Cortex of kidney (tissue), 1 donor: ENCODE measurements around the gene LIPG.

Experiments used
- DNase-seq: peaks from one replicate; lab custom pipeline; 2025; lab: John Stamatoyannopoulos, UW

LIPG gene

DNA sequence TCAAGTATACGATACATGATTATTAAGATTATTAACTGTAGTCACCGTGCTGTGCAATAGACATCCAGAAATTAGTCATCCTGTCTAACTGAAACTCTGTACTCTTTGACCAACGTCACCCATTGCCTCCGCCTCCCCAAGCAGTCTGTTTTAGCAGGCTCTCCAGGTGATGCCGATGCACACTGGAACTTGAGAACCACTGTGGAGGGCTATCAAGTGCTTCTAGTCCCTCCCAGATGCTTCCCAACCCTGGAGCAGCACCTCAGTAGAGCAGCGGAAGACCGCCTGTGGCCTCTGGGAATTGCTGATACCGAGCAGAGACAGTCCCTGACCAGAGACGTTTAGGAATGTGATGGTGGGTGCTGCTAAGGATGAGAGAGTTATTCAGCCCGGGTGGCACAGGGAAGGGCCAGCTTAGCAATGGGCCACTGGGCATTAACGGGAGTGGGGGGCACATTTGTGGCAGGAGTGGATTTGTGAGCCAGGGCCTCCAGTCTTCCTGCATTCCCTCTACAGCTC, 50.7 kb downstream of the LIPG start:
- DNase-seq, result no peak

DNA sequence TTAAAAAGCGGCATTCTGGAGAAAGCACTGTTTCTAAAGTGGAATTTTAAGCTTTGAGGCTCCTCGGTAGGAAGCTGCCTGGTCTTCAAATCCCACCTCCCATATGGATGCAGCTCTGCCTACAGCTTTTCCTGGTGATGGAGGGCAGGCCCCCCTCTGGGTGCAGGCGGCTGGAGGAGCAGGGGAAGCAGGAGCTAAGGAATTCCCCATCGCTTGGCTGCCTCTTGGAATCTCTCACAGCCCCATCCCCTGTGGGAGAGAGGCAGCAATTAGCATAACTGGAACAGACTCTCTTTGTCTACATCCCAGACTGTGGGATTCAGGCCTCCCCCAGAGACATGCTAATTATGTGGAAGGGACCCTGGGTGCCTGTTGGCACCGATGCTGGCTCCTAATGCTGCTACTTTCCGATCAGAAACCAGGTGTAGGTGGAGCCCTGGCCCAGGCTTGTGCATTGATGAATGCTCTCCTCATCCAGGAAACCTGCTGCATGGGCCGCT, 51.3 kb downstream of the LIPG start:
- DNase-seq, result no peak

DNA sequence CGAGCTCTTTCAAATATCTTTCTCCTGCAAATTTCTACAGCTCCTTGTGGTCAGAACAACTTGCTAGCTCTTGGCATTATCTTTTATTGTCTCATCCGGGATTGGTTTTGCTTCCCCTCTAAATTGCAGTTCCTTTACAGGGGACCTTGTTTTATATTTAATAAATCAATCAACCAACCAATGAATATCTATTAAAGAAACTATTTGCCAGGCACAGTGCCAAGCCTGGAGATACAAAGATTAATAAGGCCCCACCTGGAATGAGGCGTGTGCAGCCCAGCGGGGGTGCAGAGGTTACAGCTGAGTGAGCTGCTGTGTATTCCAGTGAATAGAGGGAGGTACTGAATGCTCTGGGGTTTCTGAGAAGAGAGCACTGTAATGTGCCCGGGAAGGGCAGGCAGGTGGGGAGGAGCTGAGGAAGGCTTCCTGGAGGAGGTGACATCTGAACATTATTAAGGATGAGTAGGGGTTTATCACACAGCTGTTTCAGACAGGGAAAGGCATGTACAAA, 51.8 kb downstream of the LIPG start:
- DNase-seq, result no peak

DNA sequence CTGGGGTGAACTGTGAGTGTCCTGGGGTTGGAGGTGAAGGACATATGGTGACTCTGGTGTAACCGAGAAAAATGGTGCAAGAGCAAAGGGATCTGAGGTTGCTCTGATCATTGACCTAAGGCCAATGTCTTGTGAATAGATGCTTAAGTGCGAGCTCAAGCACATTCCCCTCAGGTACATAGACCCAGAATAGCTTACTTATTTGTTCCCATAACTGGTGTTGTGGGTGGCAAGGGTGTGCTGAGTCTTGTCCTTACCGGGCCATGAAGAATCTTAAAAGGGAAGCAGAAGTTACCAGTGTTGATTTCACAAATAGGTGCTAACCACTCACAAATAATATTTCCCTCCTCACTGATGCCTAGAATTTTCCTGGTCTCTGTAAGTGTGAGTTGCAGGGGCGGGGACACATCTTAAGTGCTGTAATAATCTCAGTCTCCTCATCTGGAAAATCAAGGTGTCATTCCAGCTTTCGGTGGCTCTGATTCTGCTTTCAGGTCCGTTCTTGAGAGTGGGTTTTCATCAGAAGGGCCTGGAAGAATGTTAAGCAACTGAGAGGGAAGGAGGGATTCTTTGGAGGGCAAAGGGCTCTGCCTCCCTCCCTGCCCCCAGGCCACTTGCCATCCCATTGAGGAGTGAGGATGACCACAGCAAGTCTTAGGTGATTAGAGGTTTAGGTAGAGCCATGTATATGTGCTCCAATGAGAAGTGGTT, 54.9 kb downstream of the LIPG start:
- no peak for DNase-seq

DNA sequence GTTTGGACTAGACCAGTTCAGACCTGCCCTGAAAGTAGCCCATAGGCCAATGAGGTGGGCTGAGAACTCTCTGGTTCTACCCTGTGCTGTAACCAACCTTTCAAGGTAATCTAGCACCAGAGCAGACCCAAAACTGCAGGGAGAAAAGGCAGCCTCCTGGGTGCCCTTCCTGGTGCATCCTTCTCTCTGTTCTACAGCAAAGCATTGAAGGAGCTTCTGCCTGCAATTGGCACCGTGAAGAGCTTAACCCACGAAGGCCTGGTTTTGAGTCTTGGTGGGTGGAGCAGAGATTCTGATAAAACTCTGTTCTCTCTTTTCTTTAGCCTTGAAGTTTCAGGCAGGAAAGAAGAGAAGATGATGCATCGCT, 55.5 kb downstream of the LIPG start:
- no peak for DNase-seq

DNA sequence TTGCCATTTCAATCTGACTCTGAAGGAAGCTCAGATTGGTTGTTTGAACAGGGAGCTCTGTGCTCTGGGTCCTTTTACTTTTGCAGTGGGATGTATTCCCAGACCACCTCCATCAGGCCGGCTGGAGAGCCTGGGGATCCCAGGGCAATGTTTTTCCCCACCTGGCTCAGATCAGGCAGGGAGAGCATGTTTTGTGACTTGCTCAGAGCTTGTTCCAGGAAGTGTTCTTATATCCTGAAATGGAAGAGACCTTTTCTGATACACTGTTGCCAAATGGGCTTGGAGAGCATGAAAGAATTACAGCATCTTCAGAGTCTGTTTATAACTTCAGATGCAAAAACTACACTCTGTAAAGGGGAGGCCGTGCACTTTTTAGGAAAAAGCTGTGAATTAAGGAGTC, 56.0 kb downstream of the LIPG start:
- DNase-seq, result no peak

DNA sequence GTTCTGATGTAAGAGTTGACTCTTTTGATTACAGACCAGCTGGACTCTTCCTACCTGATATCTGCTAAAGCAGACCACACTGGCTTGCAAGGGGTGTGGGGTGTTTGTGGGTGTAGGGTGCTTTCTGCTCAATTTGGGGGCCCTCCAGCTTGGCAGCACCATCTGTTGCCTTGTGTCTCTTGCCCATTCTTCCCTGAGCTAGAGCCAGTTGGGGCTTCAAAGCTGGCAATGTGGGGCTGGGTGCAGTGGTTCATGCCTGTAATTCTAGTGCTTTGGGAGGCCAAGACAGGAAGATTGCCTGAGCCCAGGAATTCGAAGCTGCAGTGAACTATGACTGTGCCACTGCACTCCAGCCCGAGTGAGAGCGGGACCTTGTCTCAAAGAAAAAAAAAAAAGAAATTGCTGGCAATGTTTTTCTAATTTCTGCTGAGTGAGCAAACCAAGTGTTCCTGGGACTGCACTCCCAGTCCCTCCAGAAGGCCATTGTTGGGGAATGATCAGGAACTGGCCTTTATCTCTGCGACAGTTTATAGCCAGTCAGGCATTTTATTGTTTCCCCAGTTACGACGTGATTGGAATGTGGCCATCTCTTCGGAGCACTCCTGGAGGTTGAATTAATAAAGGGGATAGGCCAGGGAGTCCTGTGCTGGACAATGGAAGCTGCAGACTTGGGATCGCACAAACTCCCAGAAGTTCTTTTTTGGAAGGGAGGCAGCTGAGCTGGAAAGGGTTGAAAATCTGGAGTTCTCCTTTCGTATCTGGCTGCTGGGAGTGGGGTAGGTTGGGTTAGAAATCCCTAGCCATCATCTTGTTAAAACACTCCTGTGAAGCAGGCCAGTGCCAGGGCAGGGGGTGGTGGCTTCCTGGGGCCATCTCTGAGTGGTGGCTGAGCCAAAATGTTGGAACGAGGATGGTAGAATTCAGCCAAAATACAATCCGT, 57.2 kb downstream of the LIPG start:
- no peak for DNase-seq

DNA sequence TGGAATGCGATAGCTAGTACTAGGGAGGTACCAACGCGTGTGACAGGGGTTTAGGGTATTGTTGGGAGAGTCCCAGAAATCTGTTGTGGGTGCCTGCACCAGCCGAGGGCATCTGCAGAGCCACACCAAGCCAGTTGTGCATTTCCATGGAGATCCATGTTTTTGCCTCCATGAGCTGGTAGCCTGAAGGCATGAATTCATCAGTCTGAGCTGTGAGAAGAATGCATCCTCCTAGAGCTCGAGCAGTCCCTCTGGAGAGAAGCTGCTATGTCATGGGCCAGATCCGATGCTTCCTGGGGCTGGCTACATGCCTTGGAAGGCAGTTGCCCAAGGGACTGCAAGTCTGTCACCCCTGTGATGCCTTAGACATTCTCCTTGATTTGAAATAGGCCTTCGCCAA, 57.9 kb downstream of the LIPG start:
- DNase-seq, result no peak

DNA sequence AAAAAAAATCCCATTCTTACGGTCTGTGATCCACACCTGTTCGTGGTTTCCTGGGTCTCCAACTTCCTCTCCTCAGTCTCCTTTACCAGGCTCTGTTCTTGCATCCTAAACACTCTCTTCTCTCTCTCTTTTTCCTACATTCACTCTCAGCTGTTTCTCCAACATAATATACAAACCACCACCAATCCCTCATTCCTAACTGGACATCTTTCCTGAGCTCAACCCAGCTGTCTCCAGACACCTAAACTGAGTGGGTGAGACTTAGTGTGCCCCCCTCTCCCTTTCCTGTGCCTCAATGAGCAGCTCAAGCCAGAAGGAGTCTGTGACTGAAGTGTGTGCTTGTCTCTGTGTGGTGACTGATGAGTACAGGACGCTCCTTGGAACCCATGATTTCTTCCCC, 59.4 kb downstream of the LIPG start:
- DNase-seq, result no peak

DNA sequence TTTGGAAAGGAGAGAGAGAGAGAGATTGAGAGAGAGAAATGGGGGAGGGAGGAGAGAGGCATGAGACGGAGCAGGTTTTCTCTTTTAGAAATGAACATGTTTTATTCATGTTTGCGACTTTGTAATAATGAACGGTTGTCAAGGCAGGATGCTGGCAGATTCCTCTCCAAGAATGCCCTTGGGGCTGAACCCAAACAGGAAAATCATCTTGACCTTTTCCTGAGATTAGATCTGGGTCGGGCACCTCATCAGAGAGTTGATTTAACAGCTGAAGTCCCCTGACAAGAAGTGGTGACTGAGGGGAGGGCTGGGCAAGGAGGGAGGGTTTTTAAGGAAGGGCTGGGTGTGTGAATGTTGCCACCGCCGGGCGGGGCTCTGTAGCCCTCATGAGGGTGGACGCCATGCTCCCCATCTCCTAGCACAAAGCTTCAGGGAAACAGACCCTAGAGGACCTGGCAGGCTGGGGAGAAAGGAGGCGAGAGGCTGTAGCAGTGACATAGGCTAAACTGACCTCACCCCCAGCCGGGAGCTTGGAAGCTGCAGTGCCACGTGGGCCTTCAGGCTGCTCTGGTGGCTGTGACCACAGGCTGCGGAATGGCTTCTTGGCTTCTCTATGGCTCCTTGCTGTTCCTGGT, 60.0 kb downstream of the LIPG start:
- DNase-seq, result no peak

DNA sequence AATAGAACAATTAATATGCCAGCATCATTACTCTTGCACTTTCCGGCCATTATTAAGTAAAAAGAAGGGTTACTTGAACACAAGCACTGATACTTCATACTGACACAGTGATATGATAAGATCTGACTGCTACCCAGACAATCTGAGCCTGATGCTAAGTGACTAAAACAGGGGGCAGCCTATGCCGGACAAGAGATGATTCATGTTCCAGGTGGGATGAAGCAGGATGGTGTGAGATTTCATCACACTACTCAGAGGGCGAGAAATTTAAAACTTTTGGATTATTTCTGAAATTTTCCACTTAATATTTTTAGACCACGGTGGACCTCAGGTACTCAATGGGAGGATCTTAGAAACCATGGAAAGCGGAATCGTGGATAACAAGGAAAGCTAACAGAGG, 61.7 kb downstream of the LIPG start:
- DNase-seq, result no peak

DNA sequence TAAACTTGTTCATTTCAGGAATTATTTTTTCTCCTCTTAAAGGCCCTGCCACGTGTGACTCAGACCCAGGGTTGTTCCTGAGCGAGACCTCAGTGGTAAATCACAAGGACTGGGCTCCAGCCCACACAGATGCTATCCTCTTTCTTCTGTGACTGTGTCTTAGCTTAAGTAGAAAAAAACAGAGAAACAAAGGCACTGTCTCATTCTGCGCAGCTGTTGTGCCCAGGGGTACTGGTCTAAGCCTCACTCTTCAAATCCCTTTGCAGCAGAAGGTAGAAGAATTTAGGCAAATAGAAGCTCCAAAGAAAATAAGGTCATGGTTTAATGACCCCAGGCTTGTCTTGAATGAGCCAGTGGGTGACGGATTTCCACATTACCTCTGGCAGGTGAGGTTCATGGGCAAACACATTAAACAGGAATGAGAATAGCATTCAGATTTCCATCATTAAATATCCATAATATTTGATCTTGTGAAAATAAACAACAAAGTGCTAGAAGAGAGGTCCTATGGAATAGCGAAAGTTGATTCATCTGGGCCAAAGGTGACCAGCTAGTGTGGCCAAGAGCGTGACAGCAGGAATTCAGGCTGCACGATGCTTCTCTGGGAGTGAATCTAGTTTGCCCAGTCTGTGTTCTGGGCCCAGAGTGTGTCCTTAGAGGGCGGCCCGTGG, 63.3 kb downstream of the LIPG start:
- no peak for DNase-seq

DNA sequence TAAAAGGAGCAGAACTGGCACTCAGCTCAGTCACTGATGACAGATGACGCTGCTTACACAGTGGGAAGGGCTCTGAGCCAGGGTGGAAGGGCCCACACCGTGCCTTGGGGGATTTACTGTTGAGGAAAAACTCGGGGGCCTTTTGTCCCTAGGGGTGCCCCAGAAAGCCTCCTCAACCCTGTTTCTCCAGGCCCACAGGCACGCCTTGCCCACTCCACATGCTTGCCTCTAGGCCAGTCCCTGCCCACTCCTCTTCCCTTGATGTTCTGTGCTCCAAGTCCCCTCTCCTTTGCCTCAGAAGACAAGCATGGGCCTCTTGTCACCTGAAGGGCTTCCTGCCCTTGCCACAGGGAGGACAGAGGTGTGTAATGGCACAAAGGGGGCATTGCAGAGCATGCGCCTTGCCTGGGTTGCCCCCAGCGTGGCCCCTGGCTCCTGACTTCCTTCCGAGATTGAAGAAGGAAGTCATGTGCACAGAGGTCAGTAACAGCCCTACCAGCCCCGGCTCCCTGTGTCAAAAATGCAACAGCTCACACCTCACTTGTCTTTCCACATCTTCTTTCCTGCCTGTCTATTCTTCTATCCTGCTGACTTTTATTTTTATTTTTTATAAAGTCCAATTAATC, 65.1 kb downstream of the LIPG start:
- no peak for DNase-seq

DNA sequence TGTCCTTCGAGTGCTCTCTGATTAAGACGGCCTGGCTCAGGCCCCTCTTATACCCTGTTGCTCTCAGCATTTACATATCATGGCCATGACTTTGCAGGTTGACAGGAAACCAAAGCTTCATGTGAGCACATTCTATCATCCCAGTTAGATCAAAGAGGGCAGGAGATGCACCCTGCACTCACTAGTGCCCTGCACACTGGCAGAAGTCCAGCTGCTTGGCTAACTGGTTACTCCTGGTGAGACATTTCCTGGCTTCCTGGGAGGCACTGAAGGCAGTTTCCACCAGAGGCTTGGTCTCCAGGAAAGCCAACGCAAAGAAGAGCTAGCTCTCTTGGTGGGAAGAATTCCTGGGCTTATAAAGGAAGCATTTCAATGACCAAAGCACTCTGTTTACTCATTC, 66.3 kb downstream of the LIPG start:
- no peak for DNase-seq

DNA sequence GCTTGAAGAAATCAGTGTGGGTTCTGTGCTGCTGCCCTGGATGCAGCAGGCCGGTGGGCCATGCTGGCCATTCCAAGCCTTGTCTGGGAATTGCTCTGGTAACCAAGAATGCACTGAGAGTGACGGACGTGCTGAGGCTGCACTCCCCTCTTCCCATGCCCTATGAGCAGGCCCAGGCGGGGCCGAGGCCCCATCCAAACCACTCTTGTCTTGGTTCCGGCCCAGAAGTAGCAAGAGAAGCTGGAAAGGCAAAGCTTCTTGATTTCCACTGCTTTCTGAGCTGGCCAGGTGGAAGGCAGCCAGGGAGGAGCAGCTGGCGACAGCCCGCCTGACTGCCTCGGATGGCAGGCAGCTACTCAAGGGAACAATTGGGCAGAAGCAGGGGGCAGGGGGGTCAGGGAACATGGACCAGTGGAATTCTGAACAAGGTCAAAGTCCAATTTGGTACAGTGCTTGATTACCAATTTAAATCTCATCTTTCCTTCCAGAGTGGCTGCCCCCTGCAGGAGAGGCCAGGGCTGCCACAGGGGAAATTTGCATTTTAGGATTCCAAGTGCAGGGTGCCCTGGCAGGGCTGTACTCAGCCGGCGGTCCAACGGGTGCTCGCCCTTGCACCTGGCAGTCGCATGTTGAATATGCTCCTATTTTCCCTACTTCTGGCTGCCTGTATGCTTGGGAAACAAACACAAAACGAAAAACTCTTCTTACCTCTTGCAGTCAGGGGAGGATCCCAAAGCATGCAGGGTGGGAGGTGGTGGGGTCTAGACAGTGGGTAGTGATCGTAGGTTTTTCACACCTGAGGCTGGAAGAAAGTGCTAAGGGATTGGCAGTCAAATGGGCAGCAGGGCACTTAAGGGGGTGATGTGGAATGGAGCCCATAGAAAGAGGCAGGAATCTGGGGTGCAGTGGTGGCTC, 67.3 kb downstream of the LIPG start:
- no peak for DNase-seq

DNA sequence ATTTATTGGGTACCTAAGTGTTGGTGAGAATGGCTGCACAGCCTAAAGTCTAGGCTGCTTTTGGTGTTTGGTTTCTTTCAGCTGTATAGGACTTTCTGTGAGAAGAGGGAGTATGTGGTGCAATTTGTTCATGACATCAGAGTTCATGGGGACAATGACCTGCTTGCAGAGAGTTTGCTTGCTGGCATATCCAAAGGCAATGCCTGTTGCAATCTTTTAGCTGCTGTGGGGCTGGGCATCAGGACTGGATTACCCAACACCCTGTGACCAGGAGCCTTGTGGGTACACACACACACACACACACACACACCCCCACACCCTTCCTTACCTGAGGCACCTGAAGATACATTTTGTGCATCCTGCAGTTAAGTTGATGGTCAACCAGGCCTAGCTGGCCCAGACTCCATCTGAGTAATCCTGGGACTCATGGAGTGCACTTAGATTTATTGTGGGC, 68.4 kb downstream of the LIPG start:
- no peak for DNase-seq

DNA sequence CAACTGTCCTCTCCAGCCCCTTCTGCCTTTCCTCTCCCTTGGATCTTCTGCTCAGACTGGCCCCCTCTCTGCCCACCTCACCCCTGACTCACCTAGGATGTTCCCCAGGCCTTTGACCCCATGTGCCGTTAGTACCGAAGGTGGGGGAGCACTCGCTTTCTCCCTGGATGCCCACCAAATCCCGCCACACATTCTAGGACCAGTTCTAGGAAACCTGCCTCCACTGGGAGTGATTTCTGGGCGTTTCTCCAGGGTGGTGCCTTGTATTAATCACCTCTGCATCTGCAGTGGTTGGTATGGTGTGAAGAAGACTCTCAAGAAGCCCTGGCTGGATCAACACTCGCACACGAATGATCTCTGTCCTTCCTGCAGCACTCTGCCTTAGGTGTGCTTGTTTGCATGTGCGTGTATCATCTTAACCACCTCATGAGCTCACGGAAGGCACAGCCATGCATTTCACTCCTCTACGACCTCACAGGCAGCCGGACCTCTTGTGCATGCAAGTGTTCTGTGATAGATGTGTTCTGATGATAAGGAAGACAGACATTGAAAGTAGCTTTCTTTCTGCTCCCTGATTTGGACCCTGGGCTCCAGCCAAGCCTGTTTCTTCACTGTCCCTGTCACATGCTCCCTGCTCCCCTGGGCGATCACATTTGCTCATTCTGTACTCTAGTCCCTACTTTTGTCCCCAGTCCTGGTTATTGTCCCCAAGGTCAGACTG, 69.4 kb downstream of the LIPG start:
- DNase-seq, result no peak

DNA sequence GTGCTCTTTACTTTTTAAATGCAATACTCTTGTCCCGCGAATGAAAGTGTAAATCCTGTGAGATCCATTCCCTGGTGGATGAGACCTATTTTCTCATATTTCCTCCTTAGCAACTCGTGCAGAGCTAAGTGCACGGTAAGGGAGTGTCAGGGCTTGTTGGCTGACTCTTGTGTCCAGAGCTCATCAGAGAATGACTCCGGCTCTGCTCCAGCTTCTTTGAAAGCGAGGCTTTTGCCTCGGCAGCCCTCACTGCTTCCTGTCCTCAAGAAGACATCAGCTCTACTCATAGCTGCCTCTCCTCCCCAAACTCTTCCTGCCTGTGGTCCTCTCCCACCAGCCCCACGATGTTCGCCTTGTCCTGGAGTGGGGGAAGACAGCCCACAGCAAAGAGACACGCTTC, 70.7 kb downstream of the LIPG start:
- DNase-seq, result no peak

DNA sequence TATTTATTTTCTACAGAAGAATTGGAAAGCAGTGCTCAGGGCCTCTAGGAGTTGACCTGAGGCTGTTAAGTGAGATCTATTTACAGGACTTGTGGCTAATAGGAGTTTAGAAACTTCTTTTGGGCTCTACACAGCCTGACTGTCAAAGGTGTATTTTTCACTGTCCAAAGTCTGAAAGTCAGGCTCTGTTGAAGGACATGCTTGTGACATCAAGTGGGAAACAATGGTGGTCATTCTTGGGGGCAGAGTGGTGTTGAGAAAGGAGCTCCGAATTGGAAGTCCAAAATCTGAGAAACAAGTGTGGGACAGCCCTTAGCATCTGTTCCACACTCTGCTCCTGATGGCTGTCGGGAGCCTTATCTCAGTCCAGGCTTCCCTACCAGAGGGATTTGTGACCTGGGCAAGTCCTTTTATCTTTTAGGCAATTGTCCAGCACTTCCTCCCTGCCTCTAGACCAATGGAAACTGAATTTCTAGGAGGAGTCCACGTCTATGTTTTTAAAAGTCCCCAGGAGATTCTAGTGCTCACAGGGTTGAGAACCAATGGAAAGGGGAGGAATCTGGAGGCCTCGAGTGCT, 76.4 kb downstream of the LIPG start:
- no peak for DNase-seq
